Ishikawa (cell line): ENCODE data around the gene HIPK1.

Source experiments
- CEBPB ChIP-seq: IDR thresholded peaks from 2 replicates; pipeline ENCODE4 v1.6.1; 2012
- CREB1 ChIP-seq: IDR thresholded peaks from 2 replicates; pipeline ENCODE4 v1.6.1; 2012; ENCODE audit warnings: low read depth
- EGR1 ChIP-seq: IDR thresholded peaks from 2 replicates; pipeline ENCODE4 v1.6.1; 2012
- EP300 ChIP-seq: IDR thresholded peaks from 2 replicates; pipeline ENCODE4 v1.6.1; 2012; ENCODE audit warnings: borderline replicate concordance
- FOXM1 ChIP-seq: IDR thresholded peaks from 2 replicates; pipeline ENCODE4 v1.6.1; 2012; ENCODE audit warnings: low read depth, borderline replicate concordance
- MAX ChIP-seq: IDR thresholded peaks from 2 replicates; pipeline ENCODE4 v1.6.1; 2012
- NFIC ChIP-seq: IDR thresholded peaks from 2 replicates; pipeline ENCODE4 v1.6.1; 2012
- RAD21 ChIP-seq: IDR thresholded peaks from 2 replicates; pipeline ENCODE4 v1.6.1; 2012; ENCODE audit warnings: low read depth
- REST ChIP-seq: IDR thresholded peaks from 2 replicates; pipeline ENCODE4 v1.6.1; 2012; ENCODE audit warnings: low read depth, mild to moderate bottlenecking
- TAF1 ChIP-seq: IDR thresholded peaks from 2 replicates; pipeline ENCODE4 v1.6.1; 2012; ENCODE audit warnings: low read depth, mild to moderate bottlenecking
- TCF12 ChIP-seq: IDR thresholded peaks from 2 replicates; pipeline ENCODE4 v1.6.1; 2012; ENCODE audit warnings: low read depth
- TEAD4 ChIP-seq: IDR thresholded peaks from 2 replicates; pipeline ENCODE4 v1.6.1; 2012
- USF1 ChIP-seq: IDR thresholded peaks from 2 replicates; pipeline ENCODE4 v1.6.1; 2012
- YY1 ChIP-seq: IDR thresholded peaks from 2 replicates; pipeline ENCODE4 v1.6.1; 2012; ENCODE audit warnings: low read depth
- ZBTB7A ChIP-seq: IDR thresholded peaks from 2 replicates; pipeline ENCODE4 v1.6.1; 2012; ENCODE audit warnings: low read depth

Gene HIPK1

GRCh38 chr1:113975211-113975895, 46.2 kb downstream of the HIPK1 start:
- TF ChIP-seq YY1 (no peak), TEAD4 (0 out of 2 replicates have a peak, but pooled peaks have one; percentile 15)

GRCh38 chr1:113976609-113977278, 47.6 kb downstream of the HIPK1 start:
- TF ChIP-seq TCF12: peak; percentile 64
- 0 out of 2 replicates have a peak, but pooled peaks have one; percentile 33 for TF ChIP-seq YY1
- TF ChIP-seq EP300: peak; percentile 50; the same call in 1 of the 2 replicates
- no peak; the same call in 1 of the 2 replicates for TF ChIP-seq MAX
- TF ChIP-seq TEAD4: peak; percentile 66
- TF ChIP-seq FOXM1: peak; percentile 33; the same call in 1 of the 2 replicates
- TF ChIP-seq TAF1: no peak
- TF ChIP-seq RAD21: peak; percentile 21; the same call in 1 of the 2 replicates
- TF ChIP-seq CREB1: no peak
- peak; percentile 44; the same call in 1 of the 2 replicates for TF ChIP-seq NFIC

- TF ChIP-seq ZBTB7A (no peak), RAD21 (no peak), TCF12 (no peak), FOXM1 (no peak), TAF1 (no peak), EP300 (no peak), REST (no peak), EGR1 (no peak), MAX (no peak), CEBPB (no peak), YY1 (no peak), CREB1 (no peak), NFIC (no peak), USF1 (no peak)
Observed at GRCh38 chr1:113977906-113978305, 48.8 kb downstream of the HIPK1 start.

GRCh38 chr1:113978863-113979702, 50.0 kb downstream of the HIPK1 start, which contains the start of gene OLFML3:
Gene OLFML3, plus strand, starts transcription at chr1:113979474. Its CDS starts 43 bp downstream, at chr1:113979517.
- peak; percentile 83 for TF ChIP-seq RAD21
- TF ChIP-seq CREB1: no peak

- TF ChIP-seq CREB1 (no peak), NFIC (peak; percentile 36)
Observed at GRCh38 chr1:113980110-113980509, 51.0 kb downstream of the HIPK1 start.

GRCh38 chr1:113981962-113982931, 53.1 kb downstream of the HIPK1 start:
- peak; percentile 63; the same call in 1 of the 2 replicates for TF ChIP-seq CEBPB
- no peak for TF ChIP-seq REST
